HG02759 (cell line): ENCODE results near the gene CDH4.

Source experiments
- ATAC-seq: cut with Tn5 transposase; IDR thresholded peaks from one replicate; pipeline ENCODE4 v1.9.1; 2021; ENCODE audit warnings: mild to moderate bottlenecking, moderate library complexity; ENCODE audit not compliant: unreplicated experiment

CDH4 gene

DNA sequence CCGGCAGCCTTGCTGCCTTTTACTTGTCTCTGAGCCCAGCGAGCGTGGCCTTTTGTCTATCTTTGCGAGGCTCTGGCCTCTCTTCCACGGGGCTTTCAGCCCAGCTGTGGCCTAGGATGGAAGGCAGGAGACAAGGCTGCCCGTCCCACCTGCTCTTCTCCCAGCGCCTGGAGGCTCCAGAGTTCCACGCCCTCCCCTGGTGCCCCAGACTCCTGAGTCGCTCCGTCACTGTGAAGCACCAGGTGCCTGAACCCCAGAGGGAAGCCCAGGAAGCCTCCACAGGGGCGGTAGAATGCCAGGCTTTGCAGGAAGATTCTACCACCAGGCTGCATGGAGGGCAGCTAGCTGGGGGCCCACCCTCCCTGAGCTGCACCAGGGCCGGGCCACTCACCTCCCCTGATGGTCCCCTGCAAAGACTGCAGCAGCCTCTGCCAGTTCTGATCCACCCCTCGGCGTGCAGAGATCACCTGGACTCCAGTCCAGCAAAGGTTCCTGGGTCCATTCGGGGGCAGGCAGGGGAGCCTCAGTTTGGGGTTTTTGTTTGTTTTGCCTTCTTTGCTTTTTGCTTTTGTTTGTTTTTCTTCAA, 384.6 kb downstream of the CDH4 start:
- ATAC-seq, result no peak

DNA sequence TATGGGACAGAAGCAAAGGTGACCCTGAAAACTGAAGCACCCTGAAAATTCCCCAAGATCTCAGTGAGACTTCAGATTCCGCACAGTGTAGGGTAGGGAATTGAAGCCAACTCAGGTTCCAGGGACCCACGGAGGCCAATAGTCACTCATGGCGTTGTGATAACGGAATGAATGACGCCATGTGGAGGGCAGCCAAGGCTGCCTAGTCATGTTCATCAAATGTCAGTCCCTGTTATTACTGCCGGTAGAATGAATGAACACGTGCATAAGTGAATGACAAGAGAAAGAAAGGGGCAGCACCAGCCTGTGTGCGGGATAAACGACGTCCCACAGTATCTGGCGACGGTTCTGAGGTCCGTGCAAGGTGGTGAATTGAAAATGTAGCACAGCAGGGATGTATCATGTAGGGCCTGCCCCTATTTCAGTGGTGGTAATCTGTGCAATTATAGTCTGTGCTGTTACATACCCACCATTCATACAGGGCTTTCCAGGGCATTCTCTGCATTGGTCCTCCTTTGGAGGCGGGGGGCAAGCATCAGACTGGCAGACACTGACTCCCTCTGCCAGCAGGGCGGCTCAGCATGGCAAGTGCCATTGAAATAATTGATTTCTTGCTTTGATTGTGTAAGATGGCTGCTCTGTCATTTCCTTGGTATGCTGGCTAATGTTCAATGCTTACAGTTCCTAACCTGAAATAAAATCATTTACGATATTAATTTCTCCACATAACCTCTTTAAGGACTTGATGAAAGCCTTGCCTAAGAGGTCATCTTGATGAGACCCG, 386.9 kb downstream of the CDH4 start:
- ATAC-seq, result no peak

DNA sequence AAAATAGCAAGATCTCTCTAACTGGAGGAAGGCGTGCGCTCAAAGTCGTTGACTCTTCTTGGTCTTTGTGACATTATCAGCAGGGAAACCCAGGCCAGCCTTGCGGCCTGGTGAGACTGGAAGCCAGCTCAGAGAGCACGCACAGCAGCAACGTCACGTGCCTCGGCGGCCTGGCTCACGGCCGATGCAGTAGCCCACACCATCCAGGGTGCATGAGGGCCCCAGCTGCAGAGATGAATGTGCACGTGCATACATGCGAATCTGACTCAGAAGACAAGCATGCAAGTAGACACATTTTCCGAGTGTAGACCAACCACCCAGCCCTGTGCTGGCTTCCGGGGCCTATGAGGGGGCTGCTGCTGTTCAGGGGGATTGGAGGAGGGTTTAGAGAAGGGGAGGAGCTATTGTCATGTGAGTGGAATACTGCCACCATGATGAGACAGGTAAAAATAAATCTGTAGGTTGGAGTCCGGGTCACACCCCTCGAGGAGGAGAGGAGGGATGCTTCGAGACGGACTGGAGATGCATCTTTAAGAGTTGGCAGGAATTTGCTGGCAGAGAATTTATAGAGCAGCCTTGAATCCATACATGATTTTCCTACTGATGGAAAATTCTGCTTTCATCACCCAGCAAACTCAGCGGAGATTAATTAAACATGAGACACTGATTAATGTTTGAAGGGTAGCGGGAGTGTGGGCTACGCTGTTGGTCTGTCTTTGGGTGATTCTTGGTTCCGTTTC, 388.2 kb downstream of the CDH4 start:
- ATAC-seq, result no peak

DNA sequence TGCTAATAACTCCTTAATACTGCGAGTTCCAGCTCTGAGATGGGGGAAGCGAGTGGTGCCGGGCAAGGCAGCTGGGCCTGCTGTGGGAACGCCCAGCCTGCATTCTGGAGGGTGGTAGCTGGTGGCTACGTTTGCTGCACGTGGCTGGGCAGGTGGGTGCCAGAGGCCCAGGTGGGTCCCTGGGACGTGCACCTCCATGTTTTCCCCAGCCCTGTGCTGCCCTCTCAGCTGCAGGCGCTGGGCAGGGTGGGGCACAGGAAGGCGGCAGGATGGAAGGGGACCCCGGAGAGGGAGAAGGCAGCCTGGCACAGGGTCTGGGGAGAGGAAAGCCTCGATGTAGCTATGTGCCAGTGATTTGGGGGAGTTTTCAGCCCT, 388.8 kb downstream of the CDH4 start:
- no peak for ATAC-seq

DNA sequence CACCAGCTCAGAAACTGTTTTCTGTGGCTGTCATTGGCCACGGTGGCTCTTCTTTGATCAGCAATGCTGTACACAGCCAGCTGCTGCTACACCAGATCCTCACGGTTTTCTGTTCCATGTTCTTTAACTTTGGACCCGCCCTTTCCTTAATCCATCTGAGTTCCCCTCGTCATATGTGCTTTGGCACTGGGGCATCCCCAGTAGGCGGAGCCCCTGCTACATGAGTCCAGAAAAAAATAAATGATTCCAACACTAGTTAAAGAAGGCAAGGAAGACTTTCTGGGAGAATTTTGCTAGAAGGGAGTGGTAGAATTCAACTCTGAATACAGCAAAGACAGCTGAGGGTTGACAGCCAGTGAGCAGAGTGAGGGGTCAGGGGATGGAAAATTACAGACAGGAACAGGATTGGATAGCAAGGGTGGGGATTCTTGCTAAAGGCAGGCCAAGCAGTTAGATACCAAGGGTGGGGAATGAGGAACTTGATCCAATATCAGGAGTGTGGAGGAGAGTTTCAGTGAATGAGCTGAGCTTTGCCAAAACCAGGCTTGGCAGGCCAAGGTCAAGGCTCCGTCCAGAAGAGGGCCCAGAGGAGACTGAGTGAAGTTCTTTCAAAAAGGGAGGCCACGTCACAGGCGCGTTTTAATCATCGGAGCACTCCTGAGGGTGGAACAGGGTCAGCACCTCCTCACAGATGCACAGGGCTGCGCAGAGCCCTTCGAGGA, 391.8 kb downstream of the CDH4 start:
- no peak for ATAC-seq

DNA sequence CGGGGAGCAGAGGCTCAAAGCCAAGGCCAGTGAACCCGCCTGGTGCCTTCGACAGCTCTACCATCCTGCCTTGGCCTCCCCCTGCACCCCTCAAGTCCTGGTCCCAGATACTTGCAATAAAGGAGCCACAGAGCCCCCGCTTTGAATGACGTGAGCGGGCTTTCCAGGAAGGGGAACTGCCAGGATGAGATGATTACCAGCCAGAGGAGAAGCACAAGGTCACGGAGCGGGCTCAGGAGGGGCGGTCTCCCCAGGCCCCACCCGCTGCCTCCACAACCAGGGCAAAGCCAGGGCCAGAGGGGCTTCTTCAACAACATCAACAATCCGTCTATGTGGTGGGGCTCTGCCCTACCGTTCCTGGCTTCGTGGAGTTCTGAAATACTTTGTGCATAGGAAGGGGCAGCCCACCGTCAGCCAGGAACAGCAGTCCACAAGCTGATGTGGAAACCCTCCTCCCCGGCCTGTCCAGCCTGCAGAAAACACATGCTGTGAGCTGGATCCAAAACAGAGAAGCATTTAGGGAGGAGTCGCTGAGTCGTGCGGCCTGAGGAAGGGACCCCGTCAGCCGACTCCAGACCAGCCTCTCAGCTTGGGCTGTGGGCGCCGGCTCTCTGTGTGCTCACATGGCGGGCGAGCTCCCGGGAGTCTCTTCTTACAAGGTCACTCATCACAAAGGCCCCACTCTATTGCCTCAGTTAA, 392.5 kb downstream of the CDH4 start:
- ATAC-seq, result no peak

DNA sequence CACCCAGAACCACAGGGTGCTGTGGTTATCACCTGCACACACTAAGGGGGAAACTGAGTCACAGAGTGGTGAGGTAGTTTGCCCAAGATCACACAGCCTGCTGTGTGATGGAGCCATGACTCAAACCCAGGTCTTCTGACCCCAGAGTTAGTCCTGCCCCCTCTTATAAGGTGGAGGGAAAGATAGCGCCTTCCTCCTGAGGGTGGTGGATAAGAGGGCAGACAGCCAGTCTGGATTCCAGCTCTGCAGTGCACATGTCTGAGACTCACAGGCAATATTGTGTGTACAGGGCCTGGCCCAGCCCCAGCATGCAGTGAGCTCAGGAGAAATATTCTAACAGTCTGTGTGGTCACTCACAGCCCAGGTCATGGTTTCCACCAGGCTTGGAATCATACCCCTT, 393.7 kb downstream of the CDH4 start:
- no peak for ATAC-seq

DNA sequence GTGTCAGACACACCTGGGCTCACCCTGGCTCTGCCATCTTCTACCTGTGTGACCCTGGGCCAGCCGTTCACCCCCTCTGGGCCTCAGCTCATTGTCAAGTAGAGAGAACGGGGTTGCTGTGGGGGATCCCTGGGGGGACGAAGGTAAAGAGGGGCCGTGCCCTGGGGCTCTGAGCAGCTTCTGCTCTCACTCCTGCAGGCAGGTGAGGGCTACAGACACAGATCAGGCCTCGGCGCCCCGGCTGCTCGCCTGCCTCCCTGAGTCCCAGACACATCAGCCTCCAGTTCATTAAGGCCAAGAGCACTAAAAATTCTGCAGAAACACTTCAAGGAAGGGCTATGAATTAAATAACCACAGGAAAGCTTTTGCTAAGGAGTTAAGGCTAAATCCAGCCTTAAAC, 394.4 kb downstream of the CDH4 start:
- no peak for ATAC-seq

DNA sequence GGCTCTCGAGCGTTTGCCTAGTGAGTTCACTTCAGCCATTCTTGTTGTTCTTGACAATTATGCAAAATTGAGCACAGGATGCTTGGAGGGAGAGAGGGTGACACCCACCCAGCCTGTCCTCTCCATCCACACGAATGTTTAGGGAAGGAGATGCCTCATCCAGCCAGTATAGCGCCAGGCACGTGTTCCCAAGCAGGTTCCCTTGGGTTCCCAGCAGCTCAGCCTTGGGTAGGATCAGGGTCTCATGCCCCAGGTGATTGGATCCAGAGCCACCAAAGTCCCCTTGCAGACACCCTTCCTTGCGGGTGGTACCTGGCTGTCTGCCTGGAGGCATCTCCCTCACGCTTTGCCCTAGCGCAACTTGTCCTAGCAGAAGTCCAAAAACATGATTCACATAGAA, 394.9 kb downstream of the CDH4 start:
- no peak for ATAC-seq

DNA sequence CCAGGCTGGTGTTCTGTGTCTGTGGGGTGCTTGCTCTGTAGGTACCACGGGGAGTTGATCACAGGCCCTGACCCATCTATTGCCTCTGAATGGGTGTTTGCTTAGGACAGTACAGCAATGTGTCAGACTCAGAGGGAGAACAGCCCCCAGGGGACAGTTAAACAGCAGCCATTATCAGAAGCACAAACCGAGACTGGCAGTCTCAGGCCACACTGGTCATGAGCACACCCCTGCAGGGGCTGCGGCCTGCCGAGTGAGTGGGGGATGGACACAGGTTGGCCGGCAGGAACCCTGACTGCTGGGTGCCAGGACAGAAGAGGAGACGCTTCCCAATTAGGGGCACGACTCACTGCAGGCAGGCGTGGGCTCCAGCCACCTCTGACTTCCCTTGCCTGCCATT, 395.6 kb downstream of the CDH4 start:
- no peak for ATAC-seq

DNA sequence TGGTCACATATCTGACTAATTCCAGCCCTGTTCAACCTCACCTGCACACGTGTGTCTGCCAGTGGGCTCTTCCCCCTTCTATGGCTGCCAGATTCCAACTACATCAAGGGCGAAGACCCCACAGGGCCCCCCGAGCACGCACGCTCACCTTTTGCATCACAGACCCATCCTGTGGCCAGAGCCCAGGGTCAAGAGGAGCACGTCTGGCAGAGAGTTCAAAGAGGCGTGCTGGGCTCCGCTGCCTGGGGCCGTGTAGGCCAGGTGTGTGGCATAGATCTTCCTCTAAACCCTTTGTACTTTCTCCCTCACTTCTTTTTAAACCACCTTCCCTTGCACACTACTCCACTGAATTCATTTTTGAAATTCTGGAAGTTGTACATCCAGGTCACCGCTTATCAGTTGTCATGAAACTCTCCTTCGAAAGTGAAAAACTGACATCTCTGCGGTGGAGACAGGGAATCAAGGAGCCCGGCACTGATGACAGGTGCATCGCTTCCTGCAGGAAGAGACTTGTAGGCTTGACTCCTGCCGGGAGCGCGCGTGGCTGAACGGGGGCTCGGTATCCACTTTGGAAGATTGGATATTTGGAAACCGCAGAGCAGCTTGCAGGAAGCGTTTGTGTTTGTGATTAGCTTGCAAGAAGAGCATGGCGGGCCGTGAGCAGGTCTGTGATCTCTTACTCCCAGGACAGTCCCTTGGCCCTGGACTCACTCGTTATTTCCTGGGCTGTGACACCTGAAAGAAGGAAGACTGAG, 397.2 kb downstream of the CDH4 start:
- no peak for ATAC-seq

DNA sequence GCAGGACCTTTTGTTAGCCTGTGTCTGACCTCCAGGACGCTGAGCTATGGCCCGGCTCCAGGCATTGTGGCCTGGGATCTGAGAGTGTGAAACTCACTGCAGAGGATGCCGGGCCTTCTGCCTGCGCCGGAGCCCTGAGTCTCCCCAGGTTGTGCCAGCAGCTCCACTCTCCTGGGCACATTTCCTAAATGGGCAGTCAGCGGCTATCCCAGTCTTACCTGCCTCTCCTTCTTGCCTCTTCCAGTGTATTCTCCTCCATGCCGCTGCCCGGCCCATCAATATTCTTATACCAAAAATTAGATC, 397.8 kb downstream of the CDH4 start:
- ATAC-seq, result no peak

DNA sequence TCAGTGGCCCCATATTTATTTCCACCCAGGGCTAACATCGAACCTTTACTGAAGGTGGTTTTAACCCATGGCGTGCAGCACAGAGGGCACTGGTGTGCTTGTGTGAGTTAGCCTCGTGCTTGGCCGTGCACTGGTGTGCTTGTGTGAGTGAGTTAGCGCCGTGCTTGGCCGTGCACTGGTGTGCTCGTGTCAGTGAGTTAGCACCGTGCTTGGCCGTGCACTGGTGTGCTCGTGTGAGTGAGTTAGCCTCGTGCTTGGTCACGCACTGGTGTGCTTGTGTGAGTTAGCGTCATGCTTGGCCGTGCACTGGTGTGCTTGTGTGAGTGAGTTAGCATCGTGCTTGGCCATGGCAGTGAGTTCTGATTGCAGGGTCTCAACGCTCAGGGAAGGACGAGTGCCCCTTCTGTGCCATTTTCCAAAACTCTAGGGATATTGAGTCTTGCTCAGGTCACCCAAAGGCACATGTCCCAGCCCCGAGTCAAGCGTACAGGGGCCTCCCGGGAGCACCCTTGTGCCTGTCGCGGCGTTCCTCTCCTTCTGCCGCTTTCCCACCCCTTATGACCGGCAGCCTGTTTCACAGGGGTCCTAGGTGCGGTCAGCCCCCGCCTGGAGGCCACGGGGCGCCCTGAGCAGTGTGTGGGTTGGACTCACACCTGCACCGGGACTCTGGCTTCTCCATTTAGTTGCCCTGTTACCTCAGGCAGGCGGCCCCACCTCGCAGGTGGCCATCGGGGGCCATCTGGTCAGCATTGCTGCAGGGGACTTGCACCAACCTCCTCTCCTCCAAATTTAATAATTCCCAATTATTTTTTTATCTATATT, 399.1 kb downstream of the CDH4 start:
- ATAC-seq, result no peak

DNA sequence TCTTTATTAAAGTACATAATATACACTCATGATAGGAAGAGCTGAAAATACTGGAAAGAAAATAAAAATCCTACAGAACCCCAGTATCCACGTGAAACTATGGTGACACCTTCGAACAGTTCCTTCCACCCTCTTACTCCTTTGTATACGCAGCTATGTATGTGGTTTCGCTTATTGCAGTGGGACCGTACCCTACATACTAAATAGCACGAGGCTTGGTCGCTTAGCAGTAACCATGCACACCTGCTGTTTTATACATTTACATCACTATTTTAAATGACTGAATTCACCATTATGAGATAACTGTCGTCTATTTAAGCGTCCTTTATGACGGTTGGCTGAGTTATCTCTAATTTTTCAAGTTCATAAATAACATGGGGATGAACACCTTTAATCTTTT, 400.1 kb downstream of the CDH4 start:
- ATAC-seq, result no peak

DNA sequence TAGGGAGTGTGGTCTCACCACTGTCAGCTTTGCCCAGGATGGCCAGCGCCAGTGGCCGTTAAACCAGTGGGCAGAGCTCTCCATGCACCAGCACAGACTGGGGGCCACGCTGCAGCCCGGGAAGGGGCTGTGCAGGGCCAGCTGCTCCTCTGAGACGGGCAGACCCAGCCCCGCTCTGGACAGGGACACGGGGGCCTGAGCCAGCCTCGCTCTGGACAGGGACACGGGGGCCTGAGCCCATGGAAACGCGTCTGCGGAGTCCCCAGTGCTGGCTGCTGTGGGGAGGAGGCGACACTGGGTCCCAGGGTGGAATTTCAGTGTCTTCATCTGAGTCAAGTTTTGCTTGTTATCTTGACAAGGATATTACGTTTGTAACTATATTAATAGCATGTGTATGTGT, 402.7 kb downstream of the CDH4 start:
- ATAC-seq, result no peak

DNA sequence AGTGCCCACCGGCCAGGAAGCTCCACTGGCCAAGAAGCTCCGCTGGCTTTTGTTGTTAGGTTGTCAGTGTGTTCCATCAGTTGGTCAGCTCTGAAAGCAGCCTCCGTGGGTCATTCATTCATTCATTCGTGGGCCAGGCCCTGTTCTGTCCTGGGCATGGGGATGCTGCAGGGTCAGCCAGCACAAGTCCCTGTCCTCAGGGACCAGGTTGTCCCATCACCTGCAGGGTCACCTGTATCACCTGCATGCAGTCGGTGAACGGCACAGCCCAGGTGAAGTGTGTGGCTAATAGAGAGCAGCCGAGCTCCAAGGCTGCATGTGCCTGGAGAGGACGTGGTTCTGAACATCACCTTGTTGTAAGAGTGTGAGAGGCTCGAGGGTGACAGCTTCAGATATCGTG, 403.5 kb downstream of the CDH4 start:
- ATAC-seq, result no peak

DNA sequence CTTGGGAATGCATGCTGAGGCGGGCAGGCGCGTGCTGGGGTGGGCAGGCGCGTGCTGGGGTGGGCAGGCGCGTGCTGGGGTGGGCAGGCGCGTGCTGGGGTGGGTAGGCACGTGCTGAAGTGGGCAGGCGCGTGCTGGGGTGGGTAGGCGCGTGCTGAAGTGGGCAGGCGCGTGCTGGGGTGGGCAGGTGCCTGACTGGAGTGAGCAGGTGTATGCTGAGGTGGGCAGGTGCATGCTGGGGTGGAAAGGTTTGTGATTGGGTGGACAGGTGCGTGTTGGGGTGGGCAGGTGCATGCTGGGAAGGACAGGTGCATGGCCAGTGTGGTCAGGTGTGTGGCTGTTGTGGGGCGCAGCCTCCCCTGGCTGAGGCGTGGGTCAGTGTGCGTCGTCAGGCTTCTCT, 404.1 kb downstream of the CDH4 start:
- no peak for ATAC-seq

DNA sequence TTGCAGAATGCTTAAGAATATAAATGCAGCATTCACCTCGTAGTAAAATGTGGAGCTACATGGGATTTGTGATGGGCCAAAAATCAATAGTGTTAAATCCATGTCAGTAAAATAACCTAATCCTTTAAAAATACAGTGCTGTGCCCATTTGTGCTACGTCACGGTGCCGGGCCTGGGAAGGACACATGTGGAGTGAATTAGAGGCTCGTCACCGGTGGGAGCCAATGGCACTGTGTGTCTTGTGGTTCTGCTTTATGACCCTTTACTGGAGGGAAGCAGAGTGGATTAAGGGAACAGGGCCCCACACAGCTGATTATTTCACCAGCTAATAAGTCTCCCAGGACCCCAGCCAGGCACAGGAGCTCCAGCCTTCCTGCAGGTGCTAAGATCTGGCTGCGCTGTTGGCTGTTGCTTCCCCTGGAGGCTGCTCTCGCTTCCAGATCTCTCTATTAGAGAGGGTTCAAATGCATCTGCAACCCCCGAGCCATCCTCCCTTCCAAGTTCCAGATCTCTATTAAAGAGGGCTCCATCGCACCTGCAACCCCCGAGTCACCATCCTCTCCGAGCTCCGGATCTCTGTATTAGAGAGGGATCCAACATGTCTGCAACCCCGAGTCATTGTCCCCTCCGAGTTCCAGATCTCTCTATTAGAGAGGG, 405.8 kb downstream of the CDH4 start:
- no peak for ATAC-seq

DNA sequence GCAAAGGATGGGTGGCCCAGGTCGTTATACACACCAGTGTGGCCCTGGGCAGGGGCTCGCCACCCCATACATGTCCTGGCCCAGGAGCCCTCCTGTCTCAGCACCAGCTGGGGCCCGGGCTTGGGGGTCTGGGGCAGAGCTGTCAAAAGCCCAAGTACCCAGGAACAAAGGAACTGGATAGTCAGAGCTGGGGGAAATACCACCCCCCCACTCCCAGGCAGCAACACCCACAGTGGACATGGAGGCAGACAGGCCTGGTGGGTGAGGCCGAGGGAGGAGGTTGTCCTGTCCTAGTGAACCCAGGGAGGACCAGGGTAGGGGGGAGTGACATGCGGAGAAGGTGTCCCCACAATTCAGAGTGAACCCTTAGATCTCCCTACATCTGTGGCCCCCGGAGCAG, 406.5 kb downstream of the CDH4 start:
- ATAC-seq, result no peak
